Measurements from ENCODE around the gene ATP11A. TPM values are rescaled to one million over a fixed set of nuclear protein-coding genes. Genes with fewer than 3 reads are reported as not detected.

The ATP11A gene
- polyA plus RNA-seq, 4 donors: 3.2 to 79.6 (median 9.5) TPM

DNA sequence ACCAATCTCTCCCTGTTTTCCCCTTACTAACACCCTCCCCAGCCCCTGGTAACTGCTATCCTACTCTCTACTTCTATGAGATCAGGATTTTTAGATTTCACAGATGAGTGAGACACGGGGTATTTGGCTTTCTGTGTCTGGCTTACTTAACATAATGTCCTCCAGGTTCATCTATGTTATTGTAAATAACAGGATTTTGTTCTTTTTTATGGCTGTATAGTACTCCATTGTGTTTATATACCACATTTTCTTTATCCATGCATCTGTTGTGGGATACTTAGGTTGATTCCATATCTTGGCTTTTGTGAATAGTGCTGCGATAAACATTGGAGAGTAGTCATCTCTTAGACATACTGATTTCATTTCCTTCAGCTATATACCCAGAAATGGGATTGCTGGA lies 28.5 kb upstream of the ATP11A start:
- 84 to 90% (median 90%) methylated on average over 2 of the region's 2 CpGs for WGBS, 3 donors
- FAIRE-seq: no peak

DNA sequence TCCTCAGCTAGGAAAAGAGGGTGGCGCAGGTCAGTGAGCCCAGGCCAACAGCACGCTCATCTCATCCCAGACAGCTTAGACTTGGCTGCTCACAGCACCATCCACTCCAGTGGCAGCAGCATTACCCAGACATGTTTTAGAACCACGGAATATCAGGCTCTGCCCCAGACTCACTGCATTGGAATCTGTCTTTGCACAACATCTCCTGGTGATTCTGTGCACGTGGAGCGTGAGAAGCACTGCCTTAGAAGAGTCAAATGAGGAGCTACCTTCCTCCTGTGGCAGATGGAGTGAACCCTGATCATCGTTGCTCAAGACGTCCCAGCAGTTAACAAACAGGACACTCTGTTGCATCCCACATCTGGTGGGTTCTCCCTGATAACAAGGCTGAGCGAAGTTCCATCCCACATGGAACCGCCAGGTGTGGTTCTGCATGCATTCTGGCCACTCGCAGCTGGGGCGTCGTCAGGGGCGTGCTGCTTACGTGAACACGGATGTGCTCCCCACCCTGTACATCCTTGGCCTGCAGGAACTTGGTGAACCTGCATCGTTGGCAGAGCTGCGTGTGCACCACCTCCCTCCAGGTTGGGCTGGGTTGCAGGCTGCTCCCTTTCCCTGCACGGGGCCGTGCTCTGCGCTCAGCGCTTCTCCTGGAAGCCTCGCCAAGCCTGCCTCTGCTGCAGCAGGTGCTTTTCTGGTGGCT lies 25.2 kb upstream of the ATP11A start:
- no peak for FAIRE-seq
- no peaks in the 10 kb centered on the region for H3K9me3 ChIP-seq (ENCODE audit: control insufficient read depth in 2 of 2, insufficient read depth in 1 of 2, low read depth in 1 of 2, low read length in 1 of 2)
- H3K36me3 ChIP-seq (ENCODE audit: control insufficient read depth in 3 of 3, insufficient read depth in 2 of 3, low read depth in 1 of 3, low read length in 3 of 3): no peaks in the 10 kb centered on the region
- no peak overlapping the region for H3K4me3 ChIP-seq (ENCODE audit: low read depth in 1 of 3, low read length in 3 of 3)
- no peak overlapping the region for H3K27ac ChIP-seq (ENCODE audit: low read depth in 1 of 3, low read length in 2 of 3)
- 53 to 79% (median 71%) methylated on average over 22 of the region's 22 CpGs for WGBS, 3 donors
- no peak for DNase-seq
- H3K4me1 ChIP-seq (ENCODE audit: control insufficient read depth in 3 of 3, insufficient read depth in 2 of 3, low read depth in 1 of 3, low read length in 2 of 3): no peaks in the 10 kb centered on the region
- no peaks in the 10 kb centered on the region for H3K27me3 ChIP-seq (ENCODE audit: control insufficient read depth in 3 of 3, insufficient read depth in 3 of 3, low read length in 3 of 3)

More for the DNA sequence above, 28.5 kb upstream of the ATP11A start:
- H3K9me3 ChIP-seq (ENCODE audit: control insufficient read depth in 2 of 2, insufficient read depth in 1 of 2, low read depth in 1 of 2, low read length in 1 of 2): no peaks in the 10 kb centered on the region
- H3K27me3 ChIP-seq (ENCODE audit: control insufficient read depth in 3 of 3, insufficient read depth in 3 of 3, low read length in 3 of 3): no peaks in the 10 kb centered on the region
- no peak for DNase-seq
- H3K36me3 ChIP-seq (ENCODE audit: control insufficient read depth in 3 of 3, insufficient read depth in 2 of 3, low read depth in 1 of 3, low read length in 3 of 3): no peaks in the 10 kb centered on the region
- no peak overlapping the region for H3K27ac ChIP-seq (ENCODE audit: low read depth in 1 of 3, low read length in 2 of 3)
- no peak overlapping the region for H3K4me3 ChIP-seq (ENCODE audit: low read depth in 1 of 3, low read length in 3 of 3)
- peaks cover 0 to 2% (median 0%) of the 10 kb centered on the region in 3 donors for H3K4me1 ChIP-seq (ENCODE audit: control insufficient read depth in 3 of 3, insufficient read depth in 2 of 3, low read depth in 1 of 3, low read length in 2 of 3)

DNA sequence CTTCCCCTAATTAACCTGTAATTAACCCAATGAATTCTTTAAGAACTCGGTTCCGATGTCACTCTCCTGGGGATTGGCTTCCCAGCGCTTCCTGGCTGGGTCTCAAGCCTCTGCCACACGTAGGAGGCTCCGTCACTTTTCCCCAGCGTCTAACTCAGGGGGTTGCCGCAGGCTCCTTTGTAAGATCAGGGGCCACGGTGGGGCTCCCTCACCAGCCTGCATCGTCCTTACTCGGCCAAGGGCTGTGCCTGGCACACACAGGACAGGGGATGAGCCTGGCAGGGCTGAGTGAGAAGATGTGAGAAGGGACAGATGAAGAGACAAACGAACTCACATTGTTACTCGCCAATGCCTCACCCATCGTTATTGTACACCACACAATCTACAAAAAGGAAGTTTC lies 20.9 kb upstream of the ATP11A start:
- Histone ChIP-seq H3K9me3 (ENCODE audit: control insufficient read depth in 2 of 2, insufficient read depth in 1 of 2, low read depth in 1 of 2, low read length in 1 of 2) (no peaks in the 10 kb centered on the region), H3K27ac (ENCODE audit: low read depth in 1 of 3, low read length in 2 of 3) (no peak overlapping the region), H3K27me3 (ENCODE audit: control insufficient read depth in 3 of 3, insufficient read depth in 3 of 3, low read length in 3 of 3) (no peaks in the 10 kb centered on the region), H3K4me1 (ENCODE audit: control insufficient read depth in 3 of 3, insufficient read depth in 2 of 3, low read depth in 1 of 3, low read length in 2 of 3) (peaks cover 0 to 12% (median 0%) of the 10 kb centered on the region in 3 donors), H3K36me3 (ENCODE audit: control insufficient read depth in 3 of 3, insufficient read depth in 2 of 3, low read depth in 1 of 3, low read length in 3 of 3) (no peaks in the 10 kb centered on the region), H3K4me3 (ENCODE audit: low read depth in 1 of 3, low read length in 3 of 3) (no peak overlapping the region)
- FAIRE-seq (no peak), DNase-seq (no peak)
- WGBS, 3 donors: 85 to 90% (median 87%) methylated on average over 13 of the region's 13 CpGs

DNA sequence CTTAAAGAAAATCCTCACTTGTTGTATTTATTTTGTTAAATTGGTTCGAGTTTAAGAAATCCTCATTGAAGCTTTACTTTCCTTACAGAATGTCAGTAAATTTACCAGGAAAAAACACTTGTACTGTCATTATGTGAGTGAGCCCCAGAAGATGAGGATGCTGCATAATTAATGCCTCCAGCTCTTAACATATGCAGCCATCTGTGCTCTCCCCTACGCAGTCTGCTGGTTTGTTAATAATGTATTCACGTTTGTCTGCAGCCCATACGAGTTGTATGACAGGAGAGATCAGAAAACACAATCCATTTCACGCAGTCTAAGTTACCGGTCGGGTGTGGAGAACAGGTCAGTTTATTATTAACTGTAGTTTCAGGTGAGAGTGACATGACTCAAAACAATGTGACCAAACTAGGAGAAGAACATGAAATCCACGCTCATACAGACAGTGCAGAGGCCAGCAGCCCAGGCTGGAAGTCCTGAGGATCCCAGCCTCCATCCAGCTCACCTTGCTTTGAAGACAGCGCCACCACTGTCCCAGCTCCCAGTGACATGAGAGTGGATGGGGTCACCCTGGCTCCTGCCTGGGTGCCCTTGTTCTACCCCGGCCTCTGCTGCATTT lies 19.8 kb upstream of the ATP11A start:
- H3K4me3 ChIP-seq (ENCODE audit: low read depth in 1 of 3, low read length in 3 of 3): no peak overlapping the region
- H3K4me1 ChIP-seq (ENCODE audit: control insufficient read depth in 3 of 3, insufficient read depth in 2 of 3, low read depth in 1 of 3, low read length in 2 of 3): peaks cover 0 to 20% (median 0%) of the 10 kb centered on the region in 3 donors
- H3K36me3 ChIP-seq (ENCODE audit: control insufficient read depth in 3 of 3, insufficient read depth in 2 of 3, low read depth in 1 of 3, low read length in 3 of 3): no peaks in the 10 kb centered on the region
- H3K27ac ChIP-seq (ENCODE audit: low read depth in 1 of 3, low read length in 2 of 3): peak overlapping the region in 1 of 3 donors; percentile 58
- no peaks in the 10 kb centered on the region for H3K9me3 ChIP-seq (ENCODE audit: control insufficient read depth in 2 of 2, insufficient read depth in 1 of 2, low read depth in 1 of 2, low read length in 1 of 2)
- no peaks in the 10 kb centered on the region for H3K27me3 ChIP-seq (ENCODE audit: control insufficient read depth in 3 of 3, insufficient read depth in 3 of 3, low read length in 3 of 3)
- FAIRE-seq (no peak), DNase-seq (peak in 1 of 2 donors; percentile 77)
- WGBS, 3 donors: 47 to 69% (median 61%) methylated on average over 10 of the region's 10 CpGs

DNA sequence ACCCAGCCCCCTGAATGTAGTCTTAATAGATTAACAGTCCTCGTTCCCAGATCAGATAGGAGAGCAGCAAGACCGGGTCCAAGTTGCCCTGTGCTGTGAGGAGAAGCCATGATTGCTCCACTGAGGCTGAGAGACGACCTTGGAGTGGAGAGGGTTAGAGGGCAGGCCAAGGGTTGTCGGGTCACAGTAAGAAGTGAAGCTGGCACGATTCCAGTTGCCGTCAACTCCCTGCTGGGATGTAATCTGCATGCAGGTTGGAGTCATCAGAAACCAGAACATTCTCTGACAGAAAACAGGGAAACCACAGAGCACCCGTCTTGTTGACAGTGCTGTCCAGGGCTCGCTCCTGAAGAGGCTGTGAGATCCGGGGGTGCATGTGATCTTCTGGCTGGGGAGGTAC lies 19.0 kb upstream of the ATP11A start:
- 49 to 64% (median 51%) methylated on average over 9 of the region's 9 CpGs for WGBS, 3 donors
- Histone ChIP-seq H3K9me3 (ENCODE audit: control insufficient read depth in 2 of 2, insufficient read depth in 1 of 2, low read depth in 1 of 2, low read length in 1 of 2) (no peaks in the 10 kb centered on the region), H3K27me3 (ENCODE audit: control insufficient read depth in 3 of 3, insufficient read depth in 3 of 3, low read length in 3 of 3) (no peaks in the 10 kb centered on the region), H3K36me3 (ENCODE audit: control insufficient read depth in 3 of 3, insufficient read depth in 2 of 3, low read depth in 1 of 3, low read length in 3 of 3) (no peaks in the 10 kb centered on the region), H3K4me1 (ENCODE audit: control insufficient read depth in 3 of 3, insufficient read depth in 2 of 3, low read depth in 1 of 3, low read length in 2 of 3) (peaks cover 0 to 27% (median 0%) of the 10 kb centered on the region in 3 donors), H3K4me3 (ENCODE audit: low read depth in 1 of 3, low read length in 3 of 3) (no peak overlapping the region), H3K27ac (ENCODE audit: low read depth in 1 of 3, low read length in 2 of 3) (peak overlapping the region in 1 of 3 donors; percentile 58)
- FAIRE-seq (no peak), DNase-seq (no peak)

DNA sequence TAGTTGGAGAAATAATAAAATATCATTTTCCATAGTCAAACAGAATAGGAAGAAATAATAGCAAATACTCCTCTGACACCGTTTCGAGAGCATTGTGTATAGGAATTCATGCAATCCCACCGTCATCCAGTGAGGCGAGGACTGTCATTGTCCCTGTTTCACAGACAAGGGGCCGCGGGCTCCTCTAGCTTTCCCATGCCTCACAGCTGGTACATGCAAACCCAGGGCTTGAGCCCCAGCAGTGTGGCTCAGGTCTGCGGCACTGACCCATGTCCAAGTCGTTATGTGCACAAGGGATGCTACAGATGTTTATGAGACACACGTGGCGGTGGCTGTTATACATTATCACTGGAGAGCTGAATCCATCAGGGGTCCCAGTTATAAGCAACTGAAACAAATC lies 18.5 kb upstream of the ATP11A start:
- no peak overlapping the region for H3K4me3 ChIP-seq (ENCODE audit: low read depth in 1 of 3, low read length in 3 of 3)
- no peak for DNase-seq
- 89 to 93% (median 90%) methylated on average over 10 of the region's 10 CpGs for WGBS, 3 donors
- no peak for FAIRE-seq
- H3K36me3 ChIP-seq (ENCODE audit: control insufficient read depth in 3 of 3, insufficient read depth in 2 of 3, low read depth in 1 of 3, low read length in 3 of 3): no peaks in the 10 kb centered on the region
- no peaks in the 10 kb centered on the region for H3K27me3 ChIP-seq (ENCODE audit: control insufficient read depth in 3 of 3, insufficient read depth in 3 of 3, low read length in 3 of 3)
- no peaks in the 10 kb centered on the region for H3K9me3 ChIP-seq (ENCODE audit: control insufficient read depth in 2 of 2, insufficient read depth in 1 of 2, low read depth in 1 of 2, low read length in 1 of 2)
- H3K4me1 ChIP-seq (ENCODE audit: control insufficient read depth in 3 of 3, insufficient read depth in 2 of 3, low read depth in 1 of 3, low read length in 2 of 3): peaks cover 0 to 27% (median 0%) of the 10 kb centered on the region in 3 donors
- H3K27ac ChIP-seq (ENCODE audit: low read depth in 1 of 3, low read length in 2 of 3): no peak overlapping the region

DNA sequence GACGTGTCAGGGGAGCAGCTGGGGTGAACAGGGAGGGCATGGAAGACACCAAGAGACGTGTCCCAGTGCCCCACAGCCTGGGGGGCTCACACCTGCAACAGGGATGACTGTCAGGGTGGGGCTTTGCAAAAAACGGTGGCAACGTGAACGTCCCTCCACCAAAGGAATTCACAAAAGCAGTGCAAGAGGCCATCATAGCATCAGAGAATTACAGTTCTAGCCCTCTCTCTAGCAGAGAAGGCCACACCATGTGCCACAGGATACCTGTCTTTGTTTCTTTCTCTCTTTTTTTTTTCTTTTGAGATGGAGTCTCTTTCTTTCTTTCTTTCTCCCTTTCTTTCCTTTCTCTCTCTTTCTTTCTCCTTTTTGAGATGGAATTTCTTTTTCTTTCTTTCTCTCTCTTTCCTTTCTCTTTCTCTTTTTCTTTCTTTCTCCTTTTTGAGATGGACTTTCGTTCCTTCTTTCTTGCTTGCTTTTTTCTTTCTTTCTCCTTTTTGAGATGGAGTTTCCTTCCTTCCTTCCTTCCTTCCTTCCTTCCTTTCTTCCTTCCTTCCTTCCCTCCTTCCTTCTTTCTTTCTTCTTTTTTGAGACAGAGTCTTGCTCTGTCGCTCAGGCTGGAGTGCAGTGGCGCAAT lies 17.1 kb upstream of the ATP11A start:
- FAIRE-seq: no peak
- no peak for DNase-seq
- Histone ChIP-seq H3K4me3 (ENCODE audit: low read depth in 1 of 3, low read length in 3 of 3) (no peak overlapping the region), H3K36me3 (ENCODE audit: control insufficient read depth in 3 of 3, insufficient read depth in 2 of 3, low read depth in 1 of 3, low read length in 3 of 3) (no peaks in the 10 kb centered on the region), H3K27ac (ENCODE audit: low read depth in 1 of 3, low read length in 2 of 3) (no peak overlapping the region), H3K27me3 (ENCODE audit: control insufficient read depth in 3 of 3, insufficient read depth in 3 of 3, low read length in 3 of 3) (no peaks in the 10 kb centered on the region), H3K4me1 (ENCODE audit: control insufficient read depth in 3 of 3, insufficient read depth in 2 of 3, low read depth in 1 of 3, low read length in 2 of 3) (peaks cover 0 to 27% (median 0%) of the 10 kb centered on the region in 3 donors), H3K9me3 (ENCODE audit: control insufficient read depth in 2 of 2, insufficient read depth in 1 of 2, low read depth in 1 of 2, low read length in 1 of 2) (no peaks in the 10 kb centered on the region)
- 79 to 89% (median 79%) methylated on average over 8 of the region's 8 CpGs for WGBS, 3 donors

DNA sequence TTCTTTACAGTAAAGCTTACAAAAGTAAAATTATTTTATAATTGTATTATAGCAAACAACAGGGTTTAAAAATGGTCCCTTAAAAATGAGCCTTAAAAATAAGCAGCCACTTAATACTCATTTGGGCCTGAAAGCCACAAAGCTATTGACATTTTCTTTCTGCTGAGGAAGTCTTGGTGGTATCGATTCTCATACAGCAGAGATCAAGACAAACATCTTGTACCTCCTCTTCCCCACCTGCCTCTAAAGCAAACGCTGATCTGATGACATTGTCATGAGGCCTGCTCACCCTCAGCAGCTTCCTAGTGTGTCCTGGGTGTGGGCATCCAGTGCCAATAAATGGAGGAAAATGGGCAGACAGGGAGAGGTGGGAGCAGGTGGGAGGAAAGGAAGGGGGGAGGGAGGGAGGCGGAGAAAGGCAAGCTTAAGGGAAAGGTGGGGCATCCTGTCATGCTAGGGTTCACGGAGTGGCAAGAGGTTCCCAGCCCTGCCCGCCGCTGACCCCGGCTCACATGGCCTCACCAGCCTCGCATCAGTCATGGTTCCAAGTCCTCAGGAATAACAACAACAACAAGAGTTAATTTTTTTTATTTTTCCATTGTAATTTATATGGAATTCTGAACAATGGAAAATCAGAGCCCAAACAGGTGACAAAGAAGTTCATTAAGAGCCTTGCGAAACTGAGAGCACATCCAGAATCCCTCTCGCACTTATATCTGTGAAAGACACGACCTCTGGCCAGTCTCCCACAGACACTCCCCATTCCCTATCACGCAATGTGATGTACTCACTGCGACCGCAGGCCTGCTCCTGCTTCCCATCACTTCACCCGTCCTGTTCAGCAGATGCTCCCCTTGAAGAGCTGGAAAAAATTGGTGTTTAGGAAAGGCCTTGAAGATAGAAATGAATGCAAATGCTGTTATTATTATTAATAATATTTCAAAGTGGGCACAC lies 15.1 kb upstream of the ATP11A start:
- H3K4me1 ChIP-seq (ENCODE audit: control insufficient read depth in 3 of 3, insufficient read depth in 2 of 3, low read depth in 1 of 3, low read length in 2 of 3): peaks cover 0 to 27% (median 0%) of the 10 kb centered on the region in 3 donors
- FAIRE-seq (no peak), DNase-seq (peak in 1 of 2 donors; percentile 61)
- no peaks in the 10 kb centered on the region for H3K36me3 ChIP-seq (ENCODE audit: control insufficient read depth in 3 of 3, insufficient read depth in 2 of 3, low read depth in 1 of 3, low read length in 3 of 3)
- WGBS, 3 donors: 50 to 70% (median 67%) methylated on average over 15 of the region's 15 CpGs
- H3K27ac ChIP-seq (ENCODE audit: low read depth in 1 of 3, low read length in 2 of 3): peak overlapping the region in 1 of 3 donors; percentile 59
- H3K9me3 ChIP-seq (ENCODE audit: control insufficient read depth in 2 of 2, insufficient read depth in 1 of 2, low read depth in 1 of 2, low read length in 1 of 2): peaks cover 0 to 4% of the 10 kb centered on the region in 2 donors
- H3K4me3 ChIP-seq (ENCODE audit: low read depth in 1 of 3, low read length in 3 of 3): no peak overlapping the region
- H3K27me3 ChIP-seq (ENCODE audit: control insufficient read depth in 3 of 3, insufficient read depth in 3 of 3, low read length in 3 of 3): no peaks in the 10 kb centered on the region

Data from small intestine (tissue), 7 donors.